ENCODE data around the gene MKNK1.

DNA sequence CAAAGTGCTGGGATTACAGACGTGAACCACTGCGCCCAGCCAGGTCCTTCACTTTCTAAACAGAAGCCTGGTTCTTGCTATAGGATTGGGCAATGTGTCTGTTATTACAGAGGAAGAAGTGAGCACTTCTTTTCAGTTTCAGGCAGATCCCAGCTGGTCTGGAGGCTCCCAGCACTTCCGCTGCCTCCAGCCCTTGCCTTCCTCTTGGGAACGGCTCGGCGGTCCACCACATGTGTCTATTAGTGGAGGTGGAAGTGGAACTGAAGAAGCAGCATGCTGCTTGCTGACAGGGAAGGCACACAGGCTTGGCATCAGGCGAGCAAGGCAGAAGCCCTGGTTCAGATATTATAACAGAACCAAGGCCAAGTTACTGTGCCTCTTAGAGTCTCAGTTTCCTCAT is 17.0 kb downstream of the MKNK1 start:
- no peak for TF ChIP-seq POLR2A (IDR thresholded peaks at IDR 0.05; ENCODE audit: low read length)
- no peak for TF ChIP-seq GATA1 (IDR thresholded peaks at IDR 0.05; ENCODE audit: low read depth, low read length)
